NOMO-1 (cell line): ENCODE measurements around the gene YPEL2.
"Not testable (repeated sequence)": the region's sequence is repeated elsewhere in the genome, so short reads cannot be mapped to it uniquely, and the experiment has no call there.

Source experiments
- DNase-seq, 2 experiments: peaks; one replicate each; lab custom pipeline; 2025; ENCODE audit not compliant: unreplicated experiment in 2 of 2; lab: John Stamatoyannopoulos, UW

Gene YPEL2

DNA sequence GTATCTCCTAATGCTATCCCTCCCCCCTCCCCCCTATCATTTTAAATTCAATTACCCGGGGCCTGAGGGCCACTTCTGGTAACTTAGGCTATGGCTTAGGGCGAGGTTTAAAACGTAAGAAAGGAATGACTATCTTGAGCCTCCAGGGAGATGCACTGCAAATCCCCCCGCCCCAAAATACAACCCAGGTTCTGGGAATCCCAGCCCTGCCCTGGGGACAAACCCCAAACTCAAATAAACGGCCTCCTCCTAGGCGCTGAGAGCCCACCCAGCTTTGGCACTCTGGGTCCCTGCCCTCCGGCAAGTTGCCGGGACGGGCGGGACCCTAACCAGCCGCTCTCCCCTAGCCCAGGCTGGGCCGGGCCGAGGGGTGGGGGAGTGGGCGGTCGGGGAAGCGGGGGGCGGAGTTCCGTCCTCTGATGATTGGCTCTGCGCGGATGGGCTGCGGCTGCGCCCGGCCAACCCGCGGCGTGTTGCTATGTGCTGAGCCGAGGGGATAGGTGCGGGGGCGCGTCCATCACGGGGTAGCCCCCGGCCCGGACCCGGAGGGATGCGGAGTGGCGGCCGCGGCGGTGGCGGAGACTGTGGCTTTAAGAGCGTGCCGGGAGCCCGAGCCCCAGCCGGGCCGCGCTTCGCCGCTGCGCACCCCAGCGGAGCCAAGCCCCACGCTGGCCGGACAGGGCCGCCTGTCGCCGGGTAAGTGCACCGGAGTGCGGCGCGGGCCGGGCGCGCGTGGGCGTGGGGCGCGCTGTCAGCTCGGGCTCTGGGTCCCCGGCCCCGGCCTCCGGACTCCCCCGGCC lies at the start of gene YPEL2:
Gene YPEL2 (plus strand): TSS at position 527 of the 800 bp plus-strand sequence. CDS start 21,755 bp downstream, outside the sequence.
- DNase-seq = peak; percentile 71 to 89

- no peak for DNase-seq
These were observed 47.1 kb upstream of the YPEL2 start for GRCh38 chr17:59284317-59284716.

GRCh38 chr17:59287452-59287851 lies 44.0 kb upstream of the YPEL2 start:
- peak in 1 of 2 experiments; percentile 52 for DNase-seq

DNA sequence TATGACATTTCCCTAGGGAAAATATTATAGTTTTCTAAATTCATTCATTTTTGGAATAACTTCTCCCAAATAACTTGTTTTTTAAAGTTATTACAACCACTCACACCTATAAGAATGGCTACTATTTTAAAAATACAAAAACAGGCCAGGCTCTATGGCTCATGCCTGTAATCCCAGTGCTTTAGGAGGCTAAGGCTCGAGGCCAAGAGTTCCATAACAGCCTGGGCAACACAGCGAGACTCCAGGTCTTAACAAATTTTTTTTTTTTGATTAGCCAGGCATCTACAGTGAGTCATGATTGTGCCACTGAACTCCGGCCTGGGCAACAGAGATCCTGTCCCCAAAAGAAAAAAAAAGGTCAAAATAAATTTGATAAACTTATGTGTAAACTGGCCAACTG lies 43.6 kb upstream of the YPEL2 start:
- DNase-seq = no peak

GRCh38 chr17:59289981-59290301 lies 41.5 kb upstream of the YPEL2 start:
- no peak for DNase-seq

GRCh38 chr17:59290302-59290998 lies 41.0 kb upstream of the YPEL2 start:
- DNase-seq = not testable (repeated sequence)

GRCh38 chr17:59292174-59292523 lies 39.3 kb upstream of the YPEL2 start:
- DNase-seq = no peak

DNA sequence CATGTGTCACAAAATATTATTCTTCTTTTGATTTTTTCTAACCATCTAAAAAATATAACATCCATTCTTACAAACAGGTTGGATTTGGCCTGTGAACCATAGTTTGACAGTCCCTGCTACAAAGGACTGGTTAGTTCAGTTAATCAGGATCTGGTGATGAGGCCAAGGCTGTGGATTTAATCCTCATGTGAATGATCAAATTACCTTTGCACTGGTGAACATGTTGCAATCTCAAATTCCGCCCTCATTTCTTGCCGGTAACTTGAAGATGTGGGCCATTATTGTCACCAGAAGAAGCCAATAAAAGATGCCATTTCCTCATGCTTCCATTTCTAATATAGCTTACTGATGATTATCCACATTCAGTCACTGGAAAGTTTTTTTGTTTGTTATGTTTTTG lies 35.3 kb upstream of the YPEL2 start:
- no peak for DNase-seq

- DNase-seq = no peak
These were observed 32.9 kb upstream of the YPEL2 start for GRCh38 chr17:59298521-59298920.

DNA sequence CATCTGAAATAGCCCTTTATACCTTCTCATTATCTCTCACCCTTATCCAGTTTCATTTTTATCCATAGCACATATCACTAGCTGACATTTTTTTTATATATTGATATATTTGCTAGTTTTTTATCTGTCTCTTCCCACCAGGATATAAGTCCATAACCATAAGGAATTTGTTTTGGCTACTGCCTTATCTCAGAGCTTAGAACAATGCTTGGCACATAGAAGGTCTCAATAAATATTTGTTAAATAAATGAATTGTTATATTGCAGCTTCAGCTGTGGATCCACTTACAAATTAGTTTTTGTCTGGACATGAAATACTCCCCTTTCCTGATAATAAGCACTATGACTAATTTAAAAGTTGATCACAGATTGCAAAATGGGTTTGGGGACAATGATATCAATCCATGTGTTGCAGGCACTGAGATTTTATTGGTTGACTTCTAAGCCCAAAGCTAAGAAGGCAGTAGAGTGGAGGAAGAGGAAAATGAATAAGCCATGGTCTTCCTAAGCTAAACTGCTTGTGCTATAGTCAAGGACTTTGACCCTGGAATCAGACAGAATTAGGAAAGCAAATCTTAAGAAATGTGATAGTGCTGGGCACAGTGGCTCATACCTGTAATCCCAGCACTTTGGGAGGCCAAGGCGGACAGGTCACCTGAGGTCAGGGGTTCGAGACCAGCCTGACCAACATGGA lies 31.9 kb upstream of the YPEL2 start:
- DNase-seq = no peak

DNA sequence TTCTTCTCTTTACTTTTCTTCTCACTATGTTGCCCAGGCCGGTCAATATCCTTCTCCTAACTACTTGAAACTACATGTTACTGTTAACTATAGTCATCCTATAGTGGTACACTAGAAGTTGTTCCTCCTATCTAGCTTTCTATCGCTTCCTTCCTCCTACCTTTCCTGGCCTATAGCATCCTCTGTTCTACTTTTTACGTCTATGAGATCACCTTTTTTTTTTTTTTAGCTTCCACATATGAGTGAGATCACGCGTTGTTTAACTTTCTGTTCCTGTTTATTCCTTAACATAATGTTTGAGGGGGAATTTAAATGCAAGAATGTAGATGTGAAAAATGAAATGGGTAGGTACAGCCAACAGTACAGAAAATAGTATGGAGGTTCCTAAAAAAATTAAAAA lies 30.5 kb upstream of the YPEL2 start:
- DNase-seq = peak in 1 of 2 experiments; percentile 67

DNA sequence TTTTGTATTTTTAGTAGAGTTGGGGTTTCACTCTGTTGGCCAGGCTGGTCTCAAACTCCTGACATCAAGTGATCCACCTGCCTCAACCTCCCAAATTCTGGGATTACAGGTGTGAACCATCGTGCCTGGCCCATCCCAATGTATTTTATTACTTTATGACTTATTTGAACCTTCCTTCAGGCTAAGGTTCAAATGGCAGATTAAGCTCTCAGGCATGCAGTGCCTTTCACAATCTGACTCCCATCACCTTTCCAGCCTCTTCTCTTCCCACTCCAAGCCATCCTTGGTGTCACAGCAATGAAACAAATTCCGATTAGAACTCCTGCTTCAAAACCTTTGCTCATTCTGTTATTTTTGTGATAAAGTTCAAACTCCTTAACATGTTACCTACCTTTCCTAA lies 26.6 kb upstream of the YPEL2 start:
- DNase-seq = no peak

GRCh38 chr17:59310263-59310920 lies 21.1 kb upstream of the YPEL2 start:
- no peak for DNase-seq

DNA sequence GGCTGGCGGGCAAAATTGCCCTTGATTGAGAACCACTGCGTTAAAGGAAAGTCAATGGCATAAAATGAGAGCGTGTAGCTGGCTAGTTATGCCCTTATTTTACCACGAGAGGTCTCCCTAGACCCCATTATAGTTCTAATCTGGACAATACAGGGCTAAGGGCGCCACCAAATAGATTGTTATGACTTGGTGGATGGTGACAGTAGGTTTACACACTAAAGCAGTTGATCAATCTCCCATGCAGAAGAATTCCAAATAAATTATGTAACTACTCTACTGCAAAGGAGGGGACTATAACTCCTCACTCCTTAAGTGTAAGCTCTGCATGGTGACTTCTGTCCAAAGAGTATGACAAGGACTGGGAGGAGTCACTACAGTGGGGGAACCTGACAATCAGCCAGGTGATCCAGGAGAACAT lies 20.4 kb upstream of the YPEL2 start:
- peak; percentile 25 to 63 for DNase-seq

DNA sequence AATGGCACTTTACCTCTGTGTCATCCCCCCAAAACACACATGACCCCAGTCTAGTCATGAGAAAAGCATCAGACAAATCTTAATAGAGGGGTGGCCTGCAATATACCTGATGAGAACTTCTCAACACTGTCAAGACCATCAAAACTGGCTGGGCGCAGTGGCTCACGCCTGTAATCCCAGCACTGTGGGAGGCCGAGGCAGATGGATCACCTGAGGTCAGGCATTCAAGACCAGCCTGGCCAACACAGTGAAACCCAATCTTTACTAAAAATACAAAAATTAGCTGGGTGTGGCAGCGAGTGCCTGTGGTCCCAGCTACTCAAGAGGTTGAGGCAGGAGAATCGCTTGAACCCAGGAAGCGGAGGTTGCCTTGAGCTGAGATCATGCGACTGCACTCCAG lies 19.9 kb upstream of the YPEL2 start:
- not testable (repeated sequence) for DNase-seq

DNA sequence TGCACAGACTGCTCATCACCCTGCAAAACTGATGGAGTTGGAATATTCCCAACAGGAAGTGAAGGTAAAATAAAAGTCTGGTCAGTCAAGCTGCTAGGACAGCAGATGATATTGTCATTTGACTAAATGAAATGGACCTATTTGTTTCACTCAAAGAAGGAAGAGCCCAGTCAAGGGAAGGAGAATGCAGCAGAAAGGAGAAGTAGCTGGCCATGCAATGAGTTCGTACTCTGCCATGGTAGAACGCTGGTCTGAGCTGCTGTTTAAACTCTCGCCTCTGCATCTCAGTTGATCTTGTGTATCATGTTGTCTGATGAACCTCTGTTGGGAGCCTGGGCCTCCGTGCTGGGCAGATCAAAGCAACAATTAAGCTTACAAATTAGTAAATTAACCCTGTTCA lies 15.6 kb upstream of the YPEL2 start:
- peak in 1 of 2 experiments; percentile 53 for DNase-seq

DNA sequence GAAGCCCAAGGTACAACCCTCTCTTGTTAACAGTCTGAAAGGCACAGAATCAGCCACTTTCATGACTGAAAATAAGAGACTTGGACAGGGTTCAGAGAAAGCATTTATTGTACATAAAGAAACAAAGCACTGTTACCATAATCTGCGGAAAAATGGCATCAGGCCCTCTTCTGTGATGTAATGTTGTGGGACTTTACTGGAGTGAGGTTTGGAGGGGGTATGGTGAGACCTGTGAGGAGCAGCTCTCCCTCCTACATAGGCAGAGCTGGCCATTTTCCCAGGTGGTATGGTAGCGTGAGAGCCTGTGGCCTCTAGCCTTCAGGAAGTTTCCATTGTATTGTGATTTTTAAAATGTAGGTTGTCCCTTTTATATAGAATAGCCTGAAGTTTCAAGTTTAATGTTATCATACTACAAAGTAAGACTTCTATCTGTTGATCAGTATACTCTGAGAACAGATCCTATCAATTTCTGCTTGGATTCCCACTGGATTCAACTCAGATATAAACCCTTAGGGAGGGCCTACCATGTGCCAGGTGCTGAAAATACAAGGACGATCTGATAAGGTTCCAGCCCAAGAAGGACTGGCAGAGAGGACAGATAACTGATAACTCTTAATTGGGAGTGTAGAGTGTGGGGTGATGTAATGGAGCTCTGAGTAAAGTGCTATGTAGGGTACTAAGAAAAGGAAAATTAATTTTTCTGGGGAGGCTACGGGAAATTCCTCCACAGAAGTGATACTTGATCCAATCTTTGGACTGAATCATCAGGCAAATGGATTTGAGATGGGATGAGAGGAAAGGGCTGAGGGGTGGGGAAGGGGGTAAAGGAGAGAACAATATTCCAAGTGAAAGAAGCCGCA lies 4.1 kb upstream of the YPEL2 start:
- no peak for DNase-seq

- no peak for DNase-seq
These were observed 3.5 kb upstream of the YPEL2 start for GRCh38 chr17:59327981-59328290.

- DNase-seq = no peak
These were observed 2.9 kb upstream of the YPEL2 start for GRCh38 chr17:59328601-59329000.
